Smooth muscle cell (in vitro differentiated cells): ENCODE data around the gene SARNP. TPM values are rescaled to one million over a fixed set of nuclear protein-coding genes. Genes with fewer than 3 reads are reported as not detected.

Experiments used
- DNase-seq: peaks from one replicate; lab custom pipeline; 2025; ENCODE audit not compliant: unreplicated experiment; lab: John Stamatoyannopoulos, UW
- H2AFZ ChIP-seq: fragments of 200-600 bp; sonication (generic); 2 replicates; pipeline ENCODE4 v1.6.0; 2016; ENCODE audit warnings: antibody characterized with exemption, low read depth, mild to moderate bottlenecking
- H3F3A ChIP-seq: fragments of 200-600 bp; sonication (generic); 2 replicates; pipeline ENCODE4 v1.6.0; 2017; ENCODE audit warnings: antibody characterized with exemption, low read depth
- H3K27ac ChIP-seq: fragments of 200-600 bp; sonication (generic); 2 replicates; pipeline ENCODE4 v1.5.1; 2016; ENCODE audit warnings: low read depth, mild to moderate bottlenecking
- H3K27me3 ChIP-seq: fragments of 200-600 bp; sonication (generic); 2 replicates; pipeline ENCODE4 v1.6.1; 2016; ENCODE audit warnings: low read depth, mild to moderate bottlenecking
- H3K36me3 ChIP-seq: fragments of 200-600 bp; sonication (generic); 2 replicates; pipeline ENCODE4 v1.5.1; 2016; ENCODE audit warnings: low read depth
- H3K4me1 ChIP-seq: fragments of 200-600 bp; sonication (generic); 2 replicates; pipeline ENCODE4 v1.5.1; 2016; ENCODE audit warnings: low read depth
- H3K4me2 ChIP-seq: fragments of 200-600 bp; sonication (generic); 2 replicates; pipeline ENCODE4 v1.6.0; 2016; ENCODE audit warnings: mild to moderate bottlenecking
- H3K4me3 ChIP-seq: fragments of 200-600 bp; sonication (generic); 2 replicates; pipeline ENCODE4 v1.5.1; 2016; ENCODE audit warnings: mild to moderate bottlenecking
- H3K79me2 ChIP-seq: fragments of 200-600 bp; sonication (generic); 2 replicates; pipeline ENCODE4 v1.6.0; 2016; ENCODE audit warnings: low read depth, mild to moderate bottlenecking
- H3K9ac ChIP-seq: fragments of 200-600 bp; sonication (generic); 2 replicates; pipeline ENCODE4 v1.6.0; 2016; ENCODE audit warnings: low read depth
- H3K9me3 ChIP-seq: fragments of 200-600 bp; sonication (generic); replicated peaks from 2 replicates; pipeline ENCODE4 v1.5.1; 2016; ENCODE audit warnings: low read depth
- H4K20me1 ChIP-seq: fragments of 200-600 bp; sonication (generic); 2 replicates; pipeline ENCODE4 v1.6.0; 2016; ENCODE audit warnings: low read depth
- WGBS: methylation state at CpG from one replicate; pipeline ENCODE4 v1.1.7; 2016; ENCODE audit warnings: low lambda C conversion rate; 5-methylcytosine and 5-hydroxymethylcytosine counted together
- polyA plus RNA-seq: library from polyadenylated mRNA; unstranded; fragments of >200 nt; fragmentation: Nextera tagmentation; extraction: Ambion mirVana; gene quantifications from 2 replicates; pipeline ENCODE4 v1.2.1, GENCODE V29; 2016
- total RNA-seq: library from RNA; depleted of rRNA; stranded (reverse); fragments of >200 nt; gene quantifications from 2 replicates; pipeline ENCODE4 v1.2.3, GENCODE V29; 2014
- TF ChIP-seq, protein P1 (sequence below): fragments of 200-600 bp; sonication (generic); IDR thresholded peaks from 2 replicates; pipeline ENCODE4 v1.5.1; 2017; ENCODE audit warnings: borderline replicate concordance, mild to moderate bottlenecking, antibody characterized with exemption; ENCODE audit not compliant: insufficient read depth, poor library complexity, severe bottlenecking

Gene SARNP
- total and polyA plus RNA-seq, 2 experiments from 2014 or later = 128 to 169 TPM

DNA sequence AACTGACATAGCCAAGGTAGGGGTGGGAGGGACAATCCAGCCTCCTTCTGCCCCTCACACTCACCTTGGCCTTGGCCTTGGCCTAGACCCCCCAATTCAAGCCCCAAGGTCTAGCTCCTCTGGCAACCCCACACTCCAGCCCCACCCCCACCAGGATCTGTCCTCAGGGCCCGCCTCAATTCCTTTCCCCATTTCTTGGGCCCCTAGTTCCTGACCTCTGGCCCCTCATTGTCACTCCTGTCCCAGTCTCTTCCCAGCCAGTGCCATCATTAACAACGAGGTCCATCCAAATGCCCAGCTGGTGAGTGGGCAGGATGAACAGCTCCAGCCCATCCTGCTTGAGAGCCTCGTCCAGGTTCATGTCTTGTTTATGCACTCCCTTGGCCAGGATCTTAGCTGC lies 81.4 kb downstream of the SARNP start:
- Histone ChIP-seq H3K27me3 (no peaks in the 10 kb centered on the region), H4K20me1 (no peaks in the 10 kb centered on the region), H3F3A (peaks cover 13% of the 10 kb centered on the region), H2AFZ (no peak overlapping the region), H3K27ac (no peak overlapping the region), H3K36me3 (no peaks in the 10 kb centered on the region), H3K9me3 (no peaks in the 10 kb centered on the region), H3K79me2 (peaks cover 7% of the 10 kb centered on the region), H3K4me2 (no peak overlapping the region), H3K9ac (no peak overlapping the region), H3K4me1 (peaks cover 12% of the 10 kb centered on the region), H3K4me3 (no peak overlapping the region)
- WGBS = 89% methylated on average over 3 of the region's 3 CpGs
- TF ChIP-seq, protein P1, sequence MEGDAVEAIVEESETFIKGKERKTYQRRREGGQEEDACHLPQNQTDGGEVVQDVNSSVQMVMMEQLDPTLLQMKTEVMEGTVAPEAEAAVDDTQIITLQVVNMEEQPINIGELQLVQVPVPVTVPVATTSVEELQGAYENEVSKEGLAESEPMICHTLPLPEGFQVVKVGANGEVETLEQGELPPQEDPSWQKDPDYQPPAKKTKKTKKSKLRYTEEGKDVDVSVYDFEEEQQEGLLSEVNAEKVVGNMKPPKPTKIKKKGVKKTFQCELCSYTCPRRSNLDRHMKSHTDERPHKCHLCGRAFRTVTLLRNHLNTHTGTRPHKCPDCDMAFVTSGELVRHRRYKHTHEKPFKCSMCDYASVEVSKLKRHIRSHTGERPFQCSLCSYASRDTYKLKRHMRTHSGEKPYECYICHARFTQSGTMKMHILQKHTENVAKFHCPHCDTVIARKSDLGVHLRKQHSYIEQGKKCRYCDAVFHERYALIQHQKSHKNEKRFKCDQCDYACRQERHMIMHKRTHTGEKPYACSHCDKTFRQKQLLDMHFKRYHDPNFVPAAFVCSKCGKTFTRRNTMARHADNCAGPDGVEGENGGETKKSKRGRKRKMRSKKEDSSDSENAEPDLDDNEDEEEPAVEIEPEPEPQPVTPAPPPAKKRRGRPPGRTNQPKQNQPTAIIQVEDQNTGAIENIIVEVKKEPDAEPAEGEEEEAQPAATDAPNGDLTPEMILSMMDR = no peak
- no peak for DNase-seq

DNA sequence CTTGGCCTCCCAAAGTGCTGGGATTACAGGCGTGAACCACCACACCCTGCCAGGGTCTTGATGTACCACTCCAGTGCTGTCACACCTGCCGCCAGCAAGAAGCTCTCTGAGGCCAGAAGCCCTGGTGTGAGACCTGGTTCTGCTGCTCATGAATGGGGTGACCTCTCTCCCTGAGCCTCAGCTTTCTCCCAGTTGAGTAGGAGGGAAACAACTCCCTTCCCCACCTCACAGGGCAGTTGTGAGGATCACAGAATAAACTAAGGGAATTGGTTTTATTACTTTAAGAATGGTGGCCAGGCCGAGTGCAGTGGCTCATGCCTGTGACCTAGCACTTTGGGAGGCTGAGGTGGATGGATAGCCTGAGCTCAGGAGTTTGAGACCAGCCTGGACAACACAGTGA lies 82.9 kb downstream of the SARNP start:
- no peaks in the 10 kb centered on the region for H3K27me3 ChIP-seq
- no peaks in the 10 kb centered on the region for H3K36me3 ChIP-seq
- TF ChIP-seq, protein P1 = no peak
- WGBS = 96% methylated on average over 3 of the region's 3 CpGs
- no peak overlapping the region for H3K9ac ChIP-seq
- no peak for DNase-seq
- H3K4me3 ChIP-seq = no peak overlapping the region
- H3K9me3 ChIP-seq = no peaks in the 10 kb centered on the region
- peaks cover 21% of the 10 kb centered on the region for H3K4me1 ChIP-seq
- H3K4me2 ChIP-seq = no peak overlapping the region
- H3K79me2 ChIP-seq = peaks cover 15% of the 10 kb centered on the region
- no peak overlapping the region for H3K27ac ChIP-seq
- no peaks in the 10 kb centered on the region for H4K20me1 ChIP-seq
- H3F3A ChIP-seq = peaks cover 22% of the 10 kb centered on the region
- H2AFZ ChIP-seq = no peak overlapping the region

DNA sequence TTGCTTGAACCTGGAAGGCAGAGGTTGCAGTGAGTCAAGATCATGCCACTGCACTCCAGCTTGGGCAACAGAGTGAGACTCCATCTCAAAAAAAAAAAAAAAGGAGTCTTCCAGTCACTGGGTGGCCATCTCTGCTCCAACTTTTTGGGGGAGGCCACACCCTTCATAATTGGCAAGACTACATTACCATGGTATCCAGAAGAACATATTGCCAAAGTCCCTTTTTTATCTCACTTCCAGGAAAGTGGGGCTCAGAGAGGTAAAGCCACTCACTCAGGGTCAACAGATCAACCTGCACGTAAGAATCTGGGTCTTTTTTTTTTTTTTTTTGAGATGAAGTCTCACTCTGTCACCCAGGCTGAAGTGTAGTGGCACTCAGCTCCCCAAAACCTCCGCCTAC lies 83.7 kb downstream of the SARNP start:
- Histone ChIP-seq H3K27ac (no peak overlapping the region), H3K4me1 (peaks cover 21% of the 10 kb centered on the region), H2AFZ (no peak overlapping the region), H3K4me2 (no peak overlapping the region), H3K36me3 (no peaks in the 10 kb centered on the region), H4K20me1 (no peaks in the 10 kb centered on the region), H3K27me3 (no peaks in the 10 kb centered on the region), H3K79me2 (peaks cover 15% of the 10 kb centered on the region), H3F3A (peaks cover 27% of the 10 kb centered on the region), H3K4me3 (no peak overlapping the region), H3K9me3 (no peaks in the 10 kb centered on the region), H3K9ac (no peak overlapping the region)
- DNase-seq = no peak
- 88% methylated on average over 2 of the region's 2 CpGs for WGBS
- TF ChIP-seq, protein P1 = no peak

DNA sequence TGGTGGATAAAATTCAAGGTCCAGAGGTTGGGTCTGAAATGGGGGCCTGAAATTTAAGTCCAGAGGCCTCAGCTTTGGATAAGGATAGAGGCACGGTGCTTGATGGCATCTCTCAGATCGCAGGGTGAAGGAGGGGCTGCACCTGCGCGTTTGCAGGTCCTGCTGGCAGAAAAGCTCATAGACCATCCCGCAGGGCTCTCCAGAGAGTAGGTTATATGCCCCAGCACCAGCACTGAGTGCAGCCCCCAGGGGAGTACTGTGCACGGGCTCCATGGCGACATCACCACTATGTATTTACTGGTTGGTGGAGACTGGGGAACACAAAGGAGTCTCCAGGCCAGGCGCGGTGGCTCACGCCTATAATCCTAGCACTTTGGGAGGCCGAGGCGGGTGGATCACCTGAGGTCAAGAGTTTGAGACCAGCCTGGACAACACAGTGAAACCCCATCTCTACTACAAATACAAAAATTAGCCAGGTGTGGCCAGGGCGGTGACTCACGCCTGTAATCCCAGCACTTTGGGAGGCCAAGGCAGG lies 84.4 kb downstream of the SARNP start:
- Histone ChIP-seq H4K20me1 (peaks cover 3% of the 10 kb centered on the region), H3K36me3 (no peaks in the 10 kb centered on the region), H3K4me1 (peaks cover 20% of the 10 kb centered on the region), H3K79me2 (peaks cover 21% of the 10 kb centered on the region), H2AFZ (no peak overlapping the region), H3F3A (peaks cover 25% of the 10 kb centered on the region), H3K4me2 (no peak overlapping the region), H3K9ac (no peak overlapping the region), H3K4me3 (no peak overlapping the region), H3K27ac (no peak overlapping the region), H3K9me3 (no peaks in the 10 kb centered on the region), H3K27me3 (no peaks in the 10 kb centered on the region)
- 93% methylated on average over 14 of the region's 14 CpGs for WGBS
- TF ChIP-seq, protein P1 = no peak
- DNase-seq = no peak
